Measurements from ENCODE around the gene ESYT1. TPM values are rescaled to one million over a fixed set of nuclear protein-coding genes. Genes with fewer than 3 reads are reported as not detected.

The ESYT1 gene
- total and polyA plus RNA-seq, 10 of the 15 experiments (the other 5 are each of a cell fraction or from before 2014, with no cell fraction given), result 47.5 to 120 (median 87.1) TPM

GRCh38 chr12:56188131-56188777, 60.2 kb downstream of the ESYT1 start:
- intact Hi-C loops (cut with micrococcal nuclease; ENCODE audit: unreplicated experiment), result loop anchor here (2.0 to 10.0 kb wide), 2 partner anchors 29 to 453 kb away; partner anchors contain the start of gene MYL6
- Histone ChIP-seq H3K4me2 (ENCODE audit: control insufficient read depth, insufficient read depth) (peak overlapping the region; percentile 72), H3K4me1 (ENCODE audit: control insufficient read depth, insufficient read depth, low read length) (0 out of 2 replicates have a peak, but pooled peaks cover 4% of the 10 kb centered on the region), H3K79me2 (ENCODE audit: control insufficient read depth, insufficient read depth, low read length) (peaks cover 27% of the 10 kb centered on the region), H4K20me1 (ENCODE audit: control insufficient read depth, insufficient read depth) (no peaks in the 10 kb centered on the region; the same call in 1 of the 2 replicates), H2AFZ (ENCODE audit: control insufficient read depth, low read depth, low read length) (no peak overlapping the region; the same call in 1 of the 2 replicates), H3K4me3 (peak overlapping the region; percentile 98), H3K9me3 (replicated peaks; ENCODE audit: control insufficient read depth, insufficient read depth, low read length) (no peaks in the 10 kb centered on the region), H3K27ac (ENCODE audit: control insufficient read depth, insufficient read depth) (peak overlapping the region; percentile 80), H3K36me3 (ENCODE audit: control insufficient read depth in 2 of 2, insufficient read depth in 2 of 2, low read length in 1 of 2) (peaks cover 5 to 6% of the 10 kb centered on the region in 2 experiments), H3K9ac (ENCODE audit: control insufficient read depth, insufficient read depth, low read length) (peak overlapping the region; percentile 93), H3K27me3 (replicated peaks in 1 of 2; ENCODE audit: control insufficient read depth in 2 of 2, insufficient read depth in 2 of 2, low read length in 1 of 2) (no peaks in the 10 kb centered on the region)
- ChIA-PET CTCF (interaction anchor here (0.5 to 8.9 kb wide), 20 partner anchors 13 to 1076 kb away, joined by 3 to 129 read pairs (median 6); partner anchors contain the start of genes ESYT1, MYL6, PA2G4 and RNF41), RAD21 (ENCODE audit: unreplicated experiment) (interaction anchor here (0.7 to 4.6 kb wide), 13 partner anchors 13 to 459 kb away, joined by 3 to 98 read pairs (median 11); partner anchors contain the start of genes CD63, ESYT1, MYL6 and MYL6B), SMC1A (ENCODE audit: uncharacterized antibody, unreplicated experiment) (interaction anchor here (0.8 to 6.2 kb wide), 16 partner anchors 11 to 448 kb away, joined by 3 to 68 read pairs (median 4); partner anchors contain the start of genes ESYT1, MYL6, PA2G4 and ZC3H10), POLR2A (interaction anchor here (0.5 to 7.7 kb wide), 11 partner anchors 29 to 449 kb away, joined by 3 to 68 read pairs (median 5); partner anchors contain the start of genes DNAJC14, ESYT1, RNF41 and STAT2)
- FAIRE-seq, result no peak
- no TSS peak for BruUV-seq (replicated peaks)
- in situ Hi-C loops (cut with MboI), result loop anchor here (5.0 kb wide), 1 partner anchor 56 kb away; no protein-coding TSS in a partner anchor
- ATAC-seq, result no peak
- under 1% methylated on average over 10 of the region's 10 CpGs for WGBS (ENCODE audit: insufficient coverage, insufficient replicate concordance, low lambda C conversion rate, missing lambda C conversion rate)
- TF ChIP-seq, protein P1, sequence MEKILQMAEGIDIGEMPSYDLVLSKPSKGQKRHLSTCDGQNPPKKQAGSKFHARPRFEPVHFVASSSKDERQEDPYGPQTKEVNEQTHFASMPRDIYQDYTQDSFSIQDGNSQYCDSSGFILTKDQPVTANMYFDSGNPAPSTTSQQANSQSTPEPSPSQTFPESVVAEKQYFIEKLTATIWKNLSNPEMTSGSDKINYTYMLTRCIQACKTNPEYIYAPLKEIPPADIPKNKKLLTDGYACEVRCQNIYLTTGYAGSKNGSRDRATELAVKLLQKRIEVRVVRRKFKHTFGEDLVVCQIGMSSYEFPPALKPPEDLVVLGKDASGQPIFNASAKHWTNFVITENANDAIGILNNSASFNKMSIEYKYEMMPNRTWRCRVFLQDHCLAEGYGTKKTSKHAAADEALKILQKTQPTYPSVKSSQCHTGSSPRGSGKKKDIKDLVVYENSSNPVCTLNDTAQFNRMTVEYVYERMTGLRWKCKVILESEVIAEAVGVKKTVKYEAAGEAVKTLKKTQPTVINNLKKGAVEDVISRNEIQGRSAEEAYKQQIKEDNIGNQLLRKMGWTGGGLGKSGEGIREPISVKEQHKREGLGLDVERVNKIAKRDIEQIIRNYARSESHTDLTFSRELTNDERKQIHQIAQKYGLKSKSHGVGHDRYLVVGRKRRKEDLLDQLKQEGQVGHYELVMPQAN (conservative IDR thresholded peaks at IDR 0.05), result 0 out of 2 replicates have a peak, but pooled peaks have one; percentile 19
- no peak for TF ChIP-seq CBFB (IDR thresholded peaks at IDR 0.05; ENCODE audit: low read depth)
- no peak for DNase-seq (ENCODE audit: low read depth, low spot score)
